Measurements from ENCODE around the gene TSHZ1.
"Not testable (repeated sequence)": the region's sequence is repeated elsewhere in the genome, so short reads cannot be mapped to it uniquely, and the experiment has no call there.

The TSHZ1 gene

DNA sequence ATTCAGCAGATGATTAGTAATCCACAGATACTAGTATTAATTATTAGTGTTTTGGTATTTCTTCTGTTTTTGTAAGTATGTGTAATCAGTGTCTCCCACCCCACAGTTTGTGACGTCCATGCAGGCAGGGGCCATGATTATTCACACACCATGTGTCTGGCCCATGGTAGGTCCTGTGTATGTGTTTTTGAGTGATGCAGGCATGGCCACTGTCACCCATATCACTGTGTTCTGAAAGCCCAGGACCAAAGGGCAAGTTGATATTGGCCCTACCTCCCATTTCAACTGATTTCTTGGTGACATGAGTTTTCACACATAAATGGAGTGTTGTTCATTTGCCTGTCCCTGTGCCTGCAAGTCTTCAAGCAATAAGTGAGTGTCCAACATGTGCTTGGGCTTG is 104.0 kb downstream of the TSHZ1 start:
- DNase-seq (ENCODE audit: low spot score) = no peak

DNA sequence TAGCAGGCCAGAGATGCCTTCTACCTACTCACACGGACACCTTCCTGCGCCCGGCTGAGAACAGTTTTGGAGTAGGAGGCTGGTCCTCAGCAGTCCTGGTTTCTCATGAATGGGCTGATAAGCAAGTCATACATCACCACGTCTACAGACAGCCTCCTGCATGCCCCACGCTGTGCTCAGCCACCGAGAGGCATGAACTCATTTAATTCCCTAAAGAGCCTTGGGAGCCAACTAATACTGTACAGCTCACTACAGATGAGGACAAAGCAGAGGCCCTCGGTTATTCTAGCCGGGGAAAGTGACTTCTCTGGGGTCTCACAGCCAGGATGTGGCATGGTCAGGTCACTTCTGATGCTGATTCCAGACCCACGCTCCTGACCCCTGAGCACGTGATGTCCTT is 105.6 kb downstream of the TSHZ1 start:
- DNase-seq (ENCODE audit: low spot score) = no peak

DNA sequence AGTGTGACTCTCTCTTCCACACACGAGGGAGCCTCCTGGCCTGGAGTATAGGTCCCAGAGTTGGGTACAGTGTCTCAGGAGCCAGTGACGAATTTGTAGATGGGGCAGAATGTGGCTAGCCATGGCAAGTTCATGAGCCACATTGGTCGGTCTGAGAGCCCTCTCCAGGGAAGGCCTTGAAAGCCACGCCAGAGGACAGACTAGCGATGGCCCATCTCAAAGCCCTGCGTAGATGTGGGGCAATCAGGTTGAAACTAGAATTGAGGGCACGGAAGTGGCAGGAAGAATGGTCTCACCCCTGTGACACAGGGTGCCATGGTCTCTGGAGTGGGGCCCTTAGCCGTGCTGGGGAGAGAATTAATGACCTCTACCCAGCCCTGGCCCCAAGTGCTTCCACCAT is 106.2 kb downstream of the TSHZ1 start:
- DNase-seq (ENCODE audit: low spot score) = no peak

DNA sequence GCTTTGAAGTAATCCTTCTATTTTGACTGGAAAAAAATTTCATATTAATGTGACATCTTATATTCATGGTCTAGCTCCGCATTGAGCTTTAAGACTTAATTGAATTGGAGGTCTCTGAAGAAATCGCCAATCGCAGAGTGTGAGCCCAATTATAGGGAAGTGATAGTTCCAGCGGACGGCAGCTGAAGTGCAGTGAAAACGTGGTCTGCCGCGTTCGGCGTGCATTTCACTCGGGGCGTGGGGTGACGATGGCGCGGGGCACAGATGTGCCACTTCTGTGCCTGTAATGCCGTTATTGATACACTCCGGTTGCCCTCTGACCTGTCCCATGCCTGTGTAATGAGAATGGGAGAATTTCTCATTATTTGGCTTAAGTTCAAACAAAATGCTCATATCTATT is 106.7 kb downstream of the TSHZ1 start:
- no peak for DNase-seq (ENCODE audit: low spot score)

DNA sequence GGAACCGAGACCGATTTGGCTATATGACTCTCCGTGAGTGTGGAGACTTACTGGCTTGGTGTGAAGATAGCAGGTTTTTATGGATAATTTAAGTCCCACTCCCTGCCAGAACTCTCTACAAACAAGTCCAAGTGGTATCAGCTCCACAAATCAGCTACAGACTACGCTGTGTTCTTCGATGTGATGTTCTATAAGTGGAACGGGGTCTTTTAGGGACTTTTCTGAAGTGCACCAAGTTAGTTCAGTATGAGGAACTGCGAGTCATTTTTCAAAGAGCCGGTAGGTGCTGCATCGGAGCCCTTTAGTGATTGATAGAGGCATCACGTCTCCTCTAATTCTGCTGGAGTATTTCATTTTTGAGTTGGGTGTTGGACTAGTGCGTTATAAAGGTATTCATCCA is 107.1 kb downstream of the TSHZ1 start:
- DNase-seq (ENCODE audit: low spot score) = no peak

DNA sequence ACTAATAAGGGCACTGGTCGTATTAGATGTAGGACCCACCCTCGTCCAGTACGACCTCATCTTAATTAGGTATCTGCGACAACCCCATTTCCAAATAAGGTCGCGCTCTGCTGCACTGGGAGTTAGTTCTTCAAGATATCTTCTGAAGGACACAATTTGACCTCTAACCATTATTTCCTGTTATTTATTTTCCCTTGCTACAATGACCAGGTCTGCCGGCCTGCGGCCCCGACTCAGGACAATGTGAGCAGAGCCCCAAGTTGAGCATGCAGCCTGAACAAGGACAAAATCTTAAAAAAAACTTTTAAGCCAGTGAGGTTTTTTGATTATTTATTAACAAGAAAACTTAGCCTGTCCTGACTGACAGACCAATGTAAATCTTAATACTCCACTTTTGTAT is 109.3 kb downstream of the TSHZ1 start:
- no peak for DNase-seq (ENCODE audit: low spot score)

DNA sequence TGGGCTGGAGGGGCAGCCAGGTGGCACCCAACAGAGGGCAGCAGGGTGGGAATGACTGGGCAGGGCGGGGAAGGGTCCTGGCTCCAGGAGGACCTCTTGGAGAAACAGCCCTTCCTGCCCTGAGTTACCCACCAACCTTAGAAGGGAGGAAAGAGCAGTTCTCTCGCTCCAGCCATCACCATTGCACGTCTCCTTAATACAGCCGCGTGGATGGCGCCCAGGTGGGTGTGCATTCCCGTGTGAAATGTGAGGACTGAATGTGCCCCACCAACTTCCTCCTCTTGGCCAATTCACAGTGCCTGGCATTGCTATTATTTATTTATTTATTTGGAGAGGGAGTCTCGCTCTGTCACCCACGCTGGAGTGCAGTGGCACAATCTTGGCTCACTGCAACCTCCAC is 109.9 kb downstream of the TSHZ1 start:
- DNase-seq (ENCODE audit: low spot score) = no peak

DNA sequence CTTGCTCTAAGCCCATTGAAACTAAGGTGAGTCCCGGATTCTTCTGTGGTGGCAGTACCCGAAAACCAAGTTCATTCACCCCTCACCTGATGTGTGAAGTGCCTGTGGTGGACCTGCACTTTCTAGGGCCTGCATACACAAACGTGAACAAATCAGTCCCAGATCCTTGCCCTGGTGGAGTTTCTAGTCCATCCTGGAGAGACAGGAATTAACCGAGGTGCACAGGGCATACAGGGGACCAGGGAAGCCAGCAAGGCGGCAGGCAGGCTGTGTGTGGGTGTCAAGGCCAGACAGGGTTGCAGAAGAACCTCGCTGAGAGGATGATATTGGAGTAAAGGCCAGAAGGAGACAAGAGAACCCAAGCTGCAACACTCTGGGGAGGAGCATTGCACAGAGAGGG is 110.8 kb downstream of the TSHZ1 start:
- DNase-seq (ENCODE audit: low spot score) = no peak

DNA sequence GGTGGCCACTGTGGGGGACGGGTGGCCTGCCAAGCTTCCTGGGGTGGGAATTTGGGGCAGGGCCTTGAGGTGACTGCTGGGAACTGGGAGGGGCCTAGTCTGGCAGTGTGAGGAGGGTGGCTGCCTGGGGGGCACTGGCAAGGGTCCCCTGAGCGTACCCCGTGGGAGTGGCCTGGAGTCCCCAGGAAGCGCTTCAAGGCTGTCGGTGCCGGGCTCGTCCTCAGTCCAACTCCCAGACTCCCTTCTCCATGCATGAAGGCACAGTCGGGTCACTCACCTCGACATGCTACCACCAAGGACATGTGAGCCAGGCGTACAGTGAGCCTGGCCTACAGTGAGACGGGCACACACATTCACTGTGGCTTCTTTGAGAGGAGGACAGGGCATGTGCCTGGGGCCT is 111.6 kb downstream of the TSHZ1 start:
- DNase-seq (ENCODE audit: low spot score) = no peak

DNA sequence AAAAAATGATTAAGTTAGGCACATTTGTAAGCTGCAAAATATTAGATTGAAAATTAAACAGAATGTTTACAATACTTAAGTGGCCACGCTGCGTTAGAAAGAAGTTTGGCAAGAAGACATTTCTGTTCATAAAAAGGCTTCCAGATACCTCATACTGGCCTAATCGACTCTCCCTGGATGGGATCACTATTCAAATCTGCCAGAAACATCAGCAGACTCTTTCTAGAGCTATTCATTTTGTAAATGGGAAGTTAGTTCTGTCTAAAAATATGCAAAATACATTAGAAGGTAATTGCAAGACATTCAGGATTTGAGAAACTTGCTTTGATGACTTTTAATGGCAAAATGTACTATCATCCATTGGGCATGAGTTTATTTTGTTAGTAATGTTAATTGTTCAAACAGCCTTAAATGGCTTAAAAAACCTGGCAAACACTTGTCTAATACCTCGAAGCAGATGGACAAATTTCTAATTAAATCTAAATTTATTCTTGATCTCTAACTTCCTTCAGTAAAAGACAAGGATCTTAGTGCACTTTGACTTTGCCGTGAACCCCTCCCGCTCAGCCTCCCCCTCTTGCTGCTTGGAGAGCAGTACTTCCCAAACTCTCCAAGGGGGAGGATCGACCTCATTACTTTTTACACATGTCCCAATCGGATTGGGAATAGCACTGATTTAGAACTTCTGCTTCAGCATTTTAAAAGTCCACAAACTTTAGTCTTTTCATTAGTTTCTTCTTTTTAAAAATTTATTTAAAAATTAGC is 113.4 kb downstream of the TSHZ1 start:
- no peak for DNase-seq (ENCODE audit: low spot score)

DNA sequence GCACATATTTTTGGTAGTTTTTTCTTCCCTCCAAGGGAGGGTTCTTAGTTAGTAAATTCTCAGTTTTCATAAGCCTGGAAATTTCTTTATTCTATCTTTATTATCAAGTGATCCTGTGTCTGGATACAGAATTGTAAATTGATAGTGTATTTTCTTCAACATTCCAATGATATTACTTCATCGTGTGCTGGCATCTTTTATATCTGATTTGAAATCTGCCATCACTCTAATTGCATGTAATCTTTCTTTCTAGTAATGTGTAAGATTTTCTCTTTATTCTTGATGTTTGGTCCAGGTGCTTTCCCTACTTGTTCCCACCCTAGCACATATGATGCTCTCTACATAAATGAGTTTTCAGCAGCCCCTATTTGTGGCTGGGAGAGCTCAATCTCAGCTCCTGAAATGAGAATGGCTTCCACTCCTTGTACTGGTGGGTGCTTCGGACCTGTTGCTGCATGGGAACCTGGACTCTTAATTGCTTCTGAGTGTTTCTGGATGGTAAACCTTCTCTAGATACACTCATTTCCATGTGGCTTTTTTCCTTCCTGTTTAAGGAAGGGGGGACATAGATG is 114.2 kb downstream of the TSHZ1 start:
- no peak for DNase-seq (ENCODE audit: low spot score)

DNA sequence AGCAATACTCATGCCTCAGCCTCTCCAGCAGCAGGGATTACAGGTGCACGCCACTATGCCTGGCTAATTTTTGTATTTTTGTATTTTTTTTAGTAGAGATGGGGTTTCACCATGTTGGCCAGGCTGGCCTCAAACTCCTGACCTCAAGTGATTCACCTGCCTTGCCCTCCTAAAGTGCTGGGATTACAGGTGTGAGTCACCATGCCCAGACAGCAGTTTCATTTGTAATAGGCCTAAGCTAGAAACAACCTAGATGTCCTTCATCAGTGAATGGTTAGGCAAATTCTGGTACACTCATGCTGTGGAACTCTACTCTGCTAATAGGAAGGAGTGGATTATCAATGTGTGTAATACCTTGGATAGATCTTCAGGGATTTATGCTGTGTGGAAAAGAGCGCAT is 119.2 kb downstream of the TSHZ1 start:
- not testable (repeated sequence) for DNase-seq (ENCODE audit: low spot score)

DNA sequence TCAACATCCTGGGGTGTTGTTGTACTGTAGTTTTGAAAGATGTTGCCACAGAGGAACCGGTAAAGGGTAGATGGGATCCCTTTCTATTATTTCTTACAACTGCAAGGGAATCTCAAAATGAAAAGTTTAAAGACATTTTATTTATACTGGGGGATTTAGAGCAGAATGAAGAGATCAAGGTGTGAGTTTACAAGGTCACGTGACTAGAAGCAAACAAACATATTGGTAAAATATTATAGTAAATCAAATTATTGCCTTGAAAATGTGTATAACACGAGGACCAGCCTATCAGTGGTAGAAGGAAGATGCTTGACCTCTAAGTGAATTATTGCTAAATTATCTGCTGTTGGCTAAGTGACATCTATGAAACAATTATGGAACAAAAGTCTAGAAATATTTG is 119.7 kb downstream of the TSHZ1 start:
- no peak for DNase-seq (ENCODE audit: low spot score)

DNA sequence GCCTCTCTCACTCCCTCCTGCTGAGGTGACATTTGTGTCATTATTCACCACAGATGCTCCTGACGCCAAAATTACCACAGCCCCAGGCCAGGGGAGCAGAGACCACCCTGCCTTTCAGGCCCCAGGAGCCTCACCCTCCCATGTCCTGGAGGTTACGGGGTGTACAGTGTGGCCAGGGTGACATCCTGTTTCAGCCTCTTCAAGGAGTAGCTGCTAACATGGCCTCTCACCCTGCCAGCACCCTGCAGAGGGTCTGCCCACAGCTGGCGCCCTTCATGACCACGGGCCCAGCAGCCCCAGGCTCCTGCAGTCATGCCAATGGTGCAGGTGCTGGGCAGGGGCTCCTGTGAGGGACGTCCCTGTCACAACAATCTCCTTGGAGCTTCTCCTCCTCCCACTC is 124.3 kb downstream of the TSHZ1 start:
- no peak for DNase-seq (ENCODE audit: low spot score)

DNA sequence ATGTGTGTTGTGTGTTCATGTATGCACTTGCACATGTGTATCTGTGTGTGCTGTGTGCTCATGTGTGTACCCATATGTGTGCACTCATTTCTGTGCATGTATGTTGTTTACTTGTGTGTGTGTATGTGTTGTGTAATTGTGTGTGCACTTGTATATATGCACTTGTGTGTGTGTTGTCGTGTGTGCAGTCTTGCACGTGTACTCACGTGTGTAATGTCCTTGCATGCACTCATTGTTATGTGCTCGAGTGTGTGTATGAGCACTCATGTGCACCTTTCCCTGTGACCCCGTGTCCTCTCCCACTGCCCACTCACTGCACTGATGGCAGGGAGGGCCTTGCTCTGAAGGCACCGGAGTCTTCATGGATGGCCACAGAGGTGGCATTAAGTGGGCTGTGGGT is 124.9 kb downstream of the TSHZ1 start:
- DNase-seq (ENCODE audit: low spot score) = no peak

DNA sequence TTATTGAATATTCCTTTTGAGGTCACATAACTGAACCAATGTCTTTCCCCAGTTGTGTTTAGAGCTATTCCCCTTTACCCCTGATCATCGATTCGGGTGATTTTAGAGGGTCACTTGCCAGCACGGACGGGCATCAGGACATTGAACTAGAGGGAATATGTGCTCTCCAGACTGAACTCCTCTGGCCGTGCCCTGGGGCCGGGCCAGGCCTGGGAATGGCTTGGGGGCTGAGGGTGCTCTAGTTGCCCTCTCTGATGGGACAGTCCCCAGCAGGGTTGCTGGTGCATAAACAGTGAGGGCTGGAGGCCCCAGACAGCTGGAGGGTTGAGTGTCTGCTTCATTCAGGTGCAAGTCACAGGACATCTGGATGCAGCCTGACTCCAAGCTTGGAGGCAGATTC is 126.2 kb downstream of the TSHZ1 start:
- DNase-seq (ENCODE audit: low spot score) = no peak

DNA sequence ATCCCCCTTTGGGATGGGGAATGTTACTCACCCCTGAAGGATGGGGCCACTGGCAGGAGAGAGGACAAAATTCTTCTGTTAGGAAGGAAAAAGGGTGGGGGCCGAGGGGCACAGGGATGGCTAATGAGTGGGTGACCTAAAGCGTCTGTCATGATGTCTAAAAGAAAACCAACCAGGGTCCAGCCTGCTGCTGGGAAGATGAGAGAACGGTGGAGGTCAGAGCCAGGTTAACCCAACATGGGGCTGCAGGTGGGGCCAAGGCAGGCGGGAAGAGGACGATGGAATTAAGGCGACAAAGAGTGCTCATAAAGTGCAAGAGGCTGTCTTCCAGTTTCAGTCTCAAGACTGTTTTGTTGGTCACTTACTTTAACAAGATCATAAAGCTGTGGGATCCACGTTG is 126.8 kb downstream of the TSHZ1 start:
- no peak for DNase-seq (ENCODE audit: low spot score)

DNA sequence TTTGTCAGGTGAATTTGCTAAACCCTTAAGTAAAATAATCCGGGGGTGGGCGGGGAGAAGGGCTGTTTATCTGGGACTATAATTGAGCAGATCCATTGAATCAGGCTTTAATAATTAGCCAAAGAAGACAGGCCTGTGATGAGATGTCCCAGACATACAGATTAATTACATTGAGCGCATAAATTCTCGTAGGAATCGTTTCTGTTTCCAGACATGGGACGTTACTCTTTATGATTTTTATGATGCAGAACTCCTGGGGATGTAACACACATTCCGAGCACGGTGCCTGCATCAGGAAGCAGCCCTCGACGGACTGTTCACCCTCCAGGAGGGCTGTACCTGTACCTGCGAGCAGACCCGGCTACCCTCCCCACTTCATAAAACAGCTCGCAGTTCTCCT is 128.0 kb downstream of the TSHZ1 start:
- no peak for DNase-seq (ENCODE audit: low spot score)
